Endodermal cell (in vitro differentiated cells): ENCODE data around the gene TDRD9. TPM values are rescaled to one million over a fixed set of nuclear protein-coding genes. Genes with fewer than 3 reads are reported as not detected.

Experiments
- DNase-seq: peaks from one replicate; pipeline ENCODE4 v3.0.0-alpha.2; 2017
- H3K27ac ChIP-seq: 2 replicates; pipeline ENCODE4 v1.5.1; 2013; ENCODE audit warnings: mild to moderate bottlenecking, low read depth, low read length, moderate library complexity
- H3K27me3 ChIP-seq: 2 replicates; pipeline ENCODE4 v1.6.1; 2013; ENCODE audit warnings: mild to moderate bottlenecking, low read length, moderate library complexity; ENCODE audit not compliant: insufficient read depth, control insufficient read depth, poor library complexity, severe bottlenecking
- H3K36me3 ChIP-seq: 2 replicates; pipeline ENCODE4 v1.7.0; 2013; ENCODE audit warnings: mild to moderate bottlenecking, low read length, moderate library complexity; ENCODE audit not compliant: control insufficient read depth, insufficient read depth
- H3K4me1 ChIP-seq: one replicate; pipeline ENCODE4 v1.7.0; 2013; ENCODE audit warnings: low read length; ENCODE audit not compliant: control insufficient read depth, insufficient read depth
- H3K4me3 ChIP-seq: 2 replicates; pipeline ENCODE4 v1.5.1; 2013; ENCODE audit warnings: mild to moderate bottlenecking, low read length, moderate library complexity
- H3K9ac ChIP-seq: 2 replicates; pipeline ENCODE4 v1.6.1; 2013; ENCODE audit warnings: mild to moderate bottlenecking, low read length, moderate library complexity; ENCODE audit not compliant: poor library complexity, severe bottlenecking; ENCODE audit errors: extremely low read depth
- H3K9me3 ChIP-seq: 2 replicates; pipeline ENCODE4 v1.6.1; 2013; ENCODE audit warnings: mild to moderate bottlenecking, low read length, moderate library complexity; ENCODE audit not compliant: control insufficient read depth
- H3K27ac Mint-ChIP-seq: 2 replicates; pipeline ENCODE4 v1.8.0; 2020; ENCODE audit warnings: mixed read lengths
- H3K27me3 Mint-ChIP-seq: 2 replicates; pipeline ENCODE4 v1.8.0; 2021; ENCODE audit warnings: mild to moderate bottlenecking, mixed read lengths; ENCODE audit not compliant: insufficient read depth
- H3K36me3 Mint-ChIP-seq: 2 replicates; pipeline ENCODE4 v1.8.0; 2020; ENCODE audit warnings: low read depth, mixed read lengths
- H3K4me1 Mint-ChIP-seq: 2 replicates; pipeline ENCODE4 v1.8.0; 2020; ENCODE audit warnings: mixed read lengths
- H3K4me3 Mint-ChIP-seq: 2 replicates; pipeline ENCODE4 v1.8.0; 2020; ENCODE audit warnings: mild to moderate bottlenecking, moderate library complexity, mixed read lengths
- H3K9me3 Mint-ChIP-seq: 2 replicates; pipeline ENCODE4 v1.8.0; 2020; ENCODE audit warnings: mild to moderate bottlenecking, mixed read lengths
- CTCF ChIP-seq: fragments of 200-600 bp; sonication (generic); conservative IDR thresholded peaks from 2 replicates; pipeline ENCODE4 v1.5.0; 2021; ENCODE audit warnings: antibody characterized with exemption, mild to moderate bottlenecking
- WGBS, 2 experiments: methylation state at CpG; one replicate each; pipeline versions ENCODE4 v1.1.5 to v1.1.7; 2013; ENCODE audit warnings: missing lambda C conversion rate in 2 of 2, mixed read lengths in 1 of 2; ENCODE audit not compliant: insufficient coverage in 1 of 2, insufficient read length in 1 of 2; 5-methylcytosine and 5-hydroxymethylcytosine counted together
- total RNA-seq, 2 donors: library from RNA; stranded (reverse); fragmentation: NEBNext Ultra II Directional in 1 of 2; extraction: Animal tissue kit (Norgen Biotek cat#: 25700) in 1 of 2; gene quantifications; 2 replicates in 1 of 2; 3 replicates in 1 of 2; pipeline ENCODE4 v1.2.1, GENCODE V29; 2021

The TDRD9 gene
- total RNA-seq, 2 donors from 2014 or later: not detected

DNA sequence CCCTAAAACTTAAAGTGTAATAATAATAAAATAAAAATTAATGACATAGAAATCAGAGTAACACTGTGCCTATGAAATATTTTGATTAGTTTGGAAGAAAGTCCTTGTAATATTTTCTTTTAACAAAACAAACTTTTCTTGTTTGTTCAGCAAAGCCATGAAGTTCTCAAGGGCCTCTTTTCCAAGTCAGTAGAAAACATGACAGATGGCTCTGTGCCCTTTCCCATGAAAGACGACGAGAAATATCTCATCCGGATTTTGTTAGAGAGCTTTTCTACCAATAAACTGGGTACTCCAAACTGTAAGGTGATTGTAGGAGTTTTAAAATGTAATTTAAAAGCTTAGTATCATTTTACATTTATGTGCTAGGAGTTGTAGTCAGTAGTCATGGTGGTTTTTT lies 102.7 kb downstream of the TDRD9 start:
- peaks cover 11% of the 10 kb centered on the region for H3K27me3 Mint-ChIP-seq

GRCh38 chr14:104031384-104031783 lies 103.1 kb downstream of the TDRD9 start:
- WGBS, 2 experiments: 78 to 100% methylated on average over 1 to 5 of the region's 5 CpGs

More for the DNA sequence above, 102.7 kb downstream of the TDRD9 start:
- no peak overlapping the region for H3K4me3 Mint-ChIP-seq
- H3K27ac Mint-ChIP-seq: no peak overlapping the region
- H3K4me1 Mint-ChIP-seq: peaks cover 9% of the 10 kb centered on the region
- Histone ChIP-seq H3K9me3 (no peaks in the 10 kb centered on the region), H3K4me3 (no peak overlapping the region), H3K27me3 (peaks cover 7% of the 10 kb centered on the region), H3K4me1 (no peaks in the 10 kb centered on the region), H3K27ac (no peak overlapping the region), H3K36me3 (no peaks in the 10 kb centered on the region), H3K9ac (no peak overlapping the region)
- no peak for TF ChIP-seq CTCF
- no peak for DNase-seq
- no peaks in the 10 kb centered on the region for H3K9me3 Mint-ChIP-seq
- no peaks in the 10 kb centered on the region for H3K36me3 Mint-ChIP-seq
- 92 to 100% methylated on average over 2 to 3 of the region's 3 CpGs for WGBS, 2 experiments

GRCh38 chr14:104034976-104035699 lies 106.9 kb downstream of the TDRD9 start:
- H3K27me3 ChIP-seq: no peaks in the 10 kb centered on the region
- H3K27me3 Mint-ChIP-seq: no peaks in the 10 kb centered on the region
- DNase-seq: no peak
- H3K36me3 Mint-ChIP-seq: no peaks in the 10 kb centered on the region
- H3K36me3 ChIP-seq: no peaks in the 10 kb centered on the region
- no peaks in the 10 kb centered on the region for H3K9me3 Mint-ChIP-seq
- TF ChIP-seq CTCF: no peak
- H3K27ac ChIP-seq: no peak overlapping the region
- no peaks in the 10 kb centered on the region for H3K9me3 ChIP-seq
- peaks cover 26% of the 10 kb centered on the region for H3K4me1 Mint-ChIP-seq
- H3K4me3 Mint-ChIP-seq: no peak overlapping the region
- H3K27ac Mint-ChIP-seq: no peak overlapping the region
- no peaks in the 10 kb centered on the region for H3K4me1 ChIP-seq
- H3K9ac ChIP-seq: no peak overlapping the region
- no peak overlapping the region for H3K4me3 ChIP-seq
- 87 to 88% methylated on average over 11 to 12 of the region's 12 CpGs for WGBS, 2 experiments

More at GRCh38 chr14:104031384-104031783, 103.1 kb downstream of the TDRD9 start:
- H3K9me3 ChIP-seq: no peaks in the 10 kb centered on the region
- no peaks in the 10 kb centered on the region for H3K36me3 Mint-ChIP-seq
- no peak for DNase-seq
- H3K27me3 Mint-ChIP-seq: peaks cover 11% of the 10 kb centered on the region
- no peaks in the 10 kb centered on the region for H3K4me1 ChIP-seq
- H3K9me3 Mint-ChIP-seq: no peaks in the 10 kb centered on the region
- TF ChIP-seq CTCF: no peak
- H3K36me3 ChIP-seq: no peaks in the 10 kb centered on the region
- no peak overlapping the region for H3K4me3 ChIP-seq
- no peak overlapping the region for H3K27ac ChIP-seq
- no peak overlapping the region for H3K27ac Mint-ChIP-seq
- no peak overlapping the region for H3K9ac ChIP-seq
- no peak overlapping the region for H3K4me3 Mint-ChIP-seq
- H3K4me1 Mint-ChIP-seq: peaks cover 11% of the 10 kb centered on the region
- H3K27me3 ChIP-seq: peaks cover 7% of the 10 kb centered on the region
